A549 (cell line): ENCODE data around the gene DRD1. TPM values are rescaled to one million over a fixed set of nuclear protein-coding genes. Genes with fewer than 3 reads are reported as not detected.

Experiments used
- ATAC-seq, 2 experiments: fragments of 200-7000 bp in 1 of 2; fragments of >200 bp in 1 of 2; cut with Nextera tagmentation in 1 of 2; cut with Tn5 transposase in 1 of 2; 3 replicates each; pipeline versions ENCODE4 v1.8.0 to v1.9.1; 2018 to 2020; ENCODE audit warnings: mild to moderate bottlenecking in 1 of 2, moderate library complexity in 1 of 2
- CTCF ChIA-PET: fragments of 300-600 bp; sonication (Branson Sonifier 250); formaldehyde crosslinking; extraction: SDS; loops from one replicate; lab custom pipeline; 2021; ENCODE audit warnings: antibody characterized with exemption, inconsistent platforms; lab: Yijun Ruan, JAX
- POLR2A ChIA-PET: fragments of 350-600 bp; formaldehyde crosslinking; extraction: SDS; loops from one replicate; lab custom pipeline; 2021; ENCODE audit warnings: antibody characterized with exemption, inconsistent platforms; lab: Yijun Ruan, JAX
- DNase-seq, 2 experiments: peaks; one replicate each; pipeline versions ENCODE4 v3.0.0 to v3.0.0-alpha.2; 2011 to 2016; ENCODE audit warnings: low read depth in 1 of 2, low spot score in 1 of 2
- FAIRE-seq: peaks from 2 replicates; lab custom pipeline; 2011; peaks lifted over from hg19 to GRCh38; lab: Jason Lieb, UNC
- H3K27ac ChIP-seq, 2 experiments: fragments of >200 bp; sonication (Bioruptor Twin); formaldehyde crosslinking; 3 replicates each; pipeline ENCODE4 v1.5.1; 2016 to 2017
- H3K4me1 ChIP-seq: fragments of >200 bp; sonication (Bioruptor Twin); formaldehyde crosslinking; 3 replicates; pipeline ENCODE4 v1.6.1; 2016
- H3K4me2 ChIP-seq: fragments of >200 bp; sonication (Bioruptor Twin); formaldehyde crosslinking; 3 replicates; pipeline ENCODE4 v1.6.1; 2016
- H3K4me3 ChIP-seq: fragments of >200 bp; sonication (Bioruptor Twin); formaldehyde crosslinking; 3 replicates; pipeline ENCODE4 v1.5.1; 2016
- H3K9me3 ChIP-seq: fragments of >200 bp; sonication (Bioruptor Twin); formaldehyde crosslinking; 3 replicates; pipeline ENCODE4 v1.6.1; 2016
- BHLHE40 ChIP-seq: IDR thresholded peaks from 2 replicates; pipeline ENCODE4 v1.6.1; 2012; ENCODE audit warnings: low read depth, low read length, inconsistent platforms
- CTCF ChIP-seq: fragments of >200 bp; sonication (Bioruptor Twin); formaldehyde crosslinking; IDR thresholded peaks from 3 replicates; pipeline ENCODE4 v1.5.1; 2016
- E2F6 ChIP-seq: IDR thresholded peaks from 2 replicates; pipeline ENCODE4 v1.6.1; 2012; ENCODE audit warnings: low read depth, borderline replicate concordance
- EP300 ChIP-seq, 2 experiments: fragments of >200 bp; sonication (Bioruptor Twin); formaldehyde crosslinking; IDR thresholded peaks; 2 replicates in 1 of 2; 3 replicates in 1 of 2; pipeline ENCODE4 v1.6.1; 2016 to 2017
- FOXS1 ChIP-seq: fragments of 250-450 bp; sonication (Bioruptor Pico); IDR thresholded peaks from 2 replicates; pipeline ENCODE4 v1.5.0; 2020; ENCODE audit warnings: mild to moderate bottlenecking, moderate library complexity
- GATA3 ChIP-seq: IDR thresholded peaks from 2 replicates; pipeline ENCODE4 v1.6.1; 2012; ENCODE audit warnings: borderline replicate concordance
- HEYL ChIP-seq: fragments of 250-450 bp; sonication (Bioruptor Pico); IDR thresholded peaks from 2 replicates; pipeline ENCODE4 v1.8.0; 2021; ENCODE audit warnings: mild to moderate bottlenecking, moderate library complexity
- JUN ChIP-seq, 2 experiments: fragments of >200 bp; sonication (Bioruptor Twin); formaldehyde crosslinking; IDR thresholded peaks; 2 replicates in 1 of 2; 3 replicates in 1 of 2; pipeline ENCODE4 v1.6.1; 2016 to 2017
- MAX ChIP-seq: IDR thresholded peaks from 2 replicates; pipeline ENCODE4 v1.6.1; 2012
- MAZ ChIP-seq: fragments of 150-350 bp; IDR thresholded peaks from 2 replicates; pipeline ENCODE4 v1.6.1; 2014; ENCODE audit warnings: antibody characterized with exemption, low read depth, low read length, borderline replicate concordance
- NPAS2 ChIP-seq: fragments of 250-450 bp; sonication (Bioruptor Pico); IDR thresholded peaks from 2 replicates; pipeline ENCODE4 v1.8.0; 2022; ENCODE audit warnings: mild to moderate bottlenecking, moderate library complexity, borderline replicate concordance
- NR3C1 ChIP-seq: fragments of >200 bp; sonication (Bioruptor Twin); formaldehyde crosslinking; IDR thresholded peaks from 3 replicates; pipeline ENCODE4 v1.6.1; 2017
- PBX3 ChIP-seq: IDR thresholded peaks from 2 replicates; pipeline ENCODE4 v1.6.1; 2012
- POLR2A ChIP-seq: IDR thresholded peaks from 2 replicates; pipeline ENCODE4 v1.6.1; 2012; ENCODE audit warnings: mild to moderate bottlenecking, low read length
- RAD21 ChIP-seq, 2 experiments: fragments of >200 bp in 1 of 2; sonication (Bioruptor Twin) in 1 of 2; formaldehyde crosslinking in 1 of 2; IDR thresholded peaks in 1 of 2; conservative IDR thresholded peaks in 1 of 2; 2 replicates in 1 of 2; 3 replicates in 1 of 2; pipeline ENCODE4 v1.6.1; 2012 to 2018; ENCODE audit warnings: inconsistent platforms in 1 of 2
- SMC3 ChIP-seq: fragments of >200 bp; sonication (Bioruptor Twin); formaldehyde crosslinking; IDR thresholded peaks from 3 replicates; pipeline ENCODE4 v1.6.1; 2018; ENCODE audit warnings: inconsistent platforms
- SREBF2 ChIP-seq: fragments of 450-650 bp; IDR thresholded peaks from 2 replicates; pipeline ENCODE4 v1.6.1; 2014; ENCODE audit warnings: mild to moderate bottlenecking, moderate library complexity
- ZC3H11A ChIP-seq: fragments of 450-650 bp; IDR thresholded peaks from 2 replicates; pipeline ENCODE4 v1.6.1; 2014; ENCODE audit warnings: antibody characterized with exemption, mild to moderate bottlenecking
- ZSCAN20 ChIP-seq: fragments of 250-450 bp; sonication (Bioruptor Pico); IDR thresholded peaks from 2 replicates; pipeline ENCODE4 v1.8.0; 2022; ENCODE audit warnings: mild to moderate bottlenecking, moderate library complexity
- WGBS: methylation state at CpG from one replicate; pipeline ENCODE4 v1.1.6; 2017; ENCODE audit errors: missing lambda C conversion rate; 5-methylcytosine and 5-hydroxymethylcytosine counted together
- polyA plus RNA-seq, 4 experiments: library from polyadenylated mRNA; depleted of rRNA in 3 of 4; stranded (reverse); fragments of >200 nt; fragmentation: RNase III in 1 of 4; extraction: RNeasy Plus Mini Kit Qiagen cat#74134 plus additional on column Dnase treatment in 1 of 4; gene quantifications; 2 replicates in 3 of 4; 3 replicates in 1 of 4; pipeline ENCODE4 v1.2.3, GENCODE V29; 2011 to 2017

DRD1 gene
- polyA plus RNA-seq, 2 of the 4 experiments (the other 2 are of a cell fraction), result 0.90 to 5.7 TPM

- DNase-seq (no peak), FAIRE-seq (no peak), ATAC-seq (no peak)
- ChIA-PET CTCF (interaction anchor here (0.6 to 2.8 kb wide), 14 partner anchors 9 to 1311 kb away, joined by 3 to 21 read pairs (median 4); partner anchors contain the start of gene DRD1), POLR2A (no interaction called here)
- Histone ChIP-seq H3K4me2 (no peak overlapping the region), H3K27ac (no peak overlapping the region), H3K4me1 (no peaks in the 10 kb centered on the region), H3K4me3 (no peak overlapping the region), H3K9me3 (no peaks in the 10 kb centered on the region)
- TF ChIP-seq BHLHE40, result no peak
- TF ChIP-seq EP300 (IDR thresholded peaks at IDR 0.05), result no peak
- no peak for TF ChIP-seq HEYL (CRISPR knock-in tag)
- TF ChIP-seq MAZ, result no peak
- no peak for TF ChIP-seq ZSCAN20 (CRISPR knock-in tag)
- TF ChIP-seq FOXS1 (CRISPR knock-in tag), result no peak
- TF ChIP-seq E2F6, result no peak
- TF ChIP-seq SREBF2, result no peak
- no peak for TF ChIP-seq MAX
- no peak for TF ChIP-seq NPAS2 (CRISPR knock-in tag)
- no peak for TF ChIP-seq POLR2A
- no peak for TF ChIP-seq NR3C1
- TF ChIP-seq ZC3H11A, result no peak
- WGBS, result 90% methylated on average over 13 of the region's 13 CpGs
Measured at GRCh38 chr5:175461370-175461769, 17.4 kb upstream of the DRD1 start.

- H3K4me1 ChIP-seq, result no peaks in the 10 kb centered on the region
- TF ChIP-seq GATA3 (no peak), JUN (IDR thresholded peaks at IDR 0.05) (no peak), SREBF2 (no peak), PBX3 (no peak)
Measured at GRCh38 chr5:175460552-175460951, 16.6 kb upstream of the DRD1 start.

GRCh38 chr5:175460126-175460525 lies 16.1 kb upstream of the DRD1 start:
- 39% methylated on average over 7 of the region's 7 CpGs for WGBS
- peak; percentile 66 to 67 for TF ChIP-seq RAD21 (conservative IDR thresholded peaks at IDR 0.05 in 1 of 2, IDR thresholded peaks at IDR 0.05 in 1 of 2)
- TF ChIP-seq CTCF, result peak; percentile 61
- TF ChIP-seq SMC3, result peak; percentile 43
- TF ChIP-seq JUN (IDR thresholded peaks at IDR 0.05), result no peak
- DNase-seq (peak in 1 of 2 experiments; percentile 35), ATAC-seq (peak in 1 of 2 experiments; percentile 58; a peak in 3 of 6 replicates), FAIRE-seq (peak; percentile 68)
- no peak overlapping the region for H3K27ac ChIP-seq
- ChIA-PET CTCF (interaction anchor here (0.7 to 2.8 kb wide), 16 partner anchors 8 to 571 kb away, joined by 3 to 21 read pairs (median 4); partner anchors contain the start of gene DRD1), POLR2A (no interaction called here)
- no peak overlapping the region for H3K4me2 ChIP-seq
- no peaks in the 10 kb centered on the region for H3K4me1 ChIP-seq
- no peak overlapping the region for H3K4me3 ChIP-seq
- no peaks in the 10 kb centered on the region for H3K9me3 ChIP-seq

More at GRCh38 chr5:175460552-175460951, 16.6 kb upstream of the DRD1 start:
- FAIRE-seq, result no peak
- 50% methylated on average over 2 of the region's 2 CpGs for WGBS
- H3K4me3 ChIP-seq, result no peak overlapping the region
- H3K27ac ChIP-seq, result no peak overlapping the region
- ChIA-PET CTCF (interaction anchor here (0.7 to 2.8 kb wide), 17 partner anchors 8 to 571 kb away, joined by 3 to 21 read pairs (median 4); partner anchors contain the start of gene DRD1), POLR2A (no interaction called here)
- ATAC-seq, result no peak
- H3K9me3 ChIP-seq, result no peaks in the 10 kb centered on the region
- DNase-seq, result no peak
- H3K4me2 ChIP-seq, result no peak overlapping the region
